GM18867 (cell line): ENCODE results near the gene PEX6.

Experiments
- ATAC-seq: cut with Tn5 transposase; IDR thresholded peaks from one replicate; pipeline ENCODE4 v1.9.1; 2021; ENCODE audit warnings: mild to moderate bottlenecking, moderate library complexity; ENCODE audit not compliant: unreplicated experiment

Gene PEX6

DNA sequence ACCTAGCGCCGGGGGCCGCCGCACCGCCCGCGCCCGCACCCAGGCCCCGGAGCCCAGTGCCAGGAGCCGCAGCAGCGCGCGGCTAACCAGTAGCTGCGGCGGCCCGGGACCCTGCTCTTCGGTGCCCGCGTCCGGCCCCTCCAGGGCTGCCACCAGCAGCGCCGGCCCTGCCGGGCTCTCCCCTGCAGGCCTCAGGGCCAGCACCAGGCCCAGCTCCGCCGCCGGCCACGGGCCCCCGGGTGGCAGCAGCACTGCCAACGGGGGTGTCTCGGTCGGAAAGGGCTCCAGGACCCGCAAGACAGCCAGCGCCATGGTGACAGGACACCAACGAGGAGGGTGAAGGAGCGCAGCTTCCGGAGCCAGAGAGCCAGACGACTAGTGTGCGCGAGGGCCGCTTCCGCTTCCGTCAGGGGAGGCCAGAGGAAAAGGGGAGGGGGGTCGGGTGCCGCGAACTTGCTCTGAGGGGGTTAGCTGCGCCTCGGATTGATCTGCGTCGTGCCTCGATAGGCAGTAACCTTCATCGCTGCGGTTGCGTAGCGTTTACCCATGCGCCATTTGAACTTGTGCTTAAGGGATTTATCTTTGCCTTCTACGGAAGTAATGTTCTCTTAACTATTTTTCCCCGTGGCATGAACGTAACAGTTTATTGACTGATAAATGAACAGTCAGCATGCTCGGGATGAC is at the start of gene PEX6:
Gene PEX6, minus strand, starts transcription at position 343 of the 684 bp plus-strand sequence. Its CDS starts 31 bp downstream, at position 312.
- ATAC-seq = peak; percentile 88

DNA sequence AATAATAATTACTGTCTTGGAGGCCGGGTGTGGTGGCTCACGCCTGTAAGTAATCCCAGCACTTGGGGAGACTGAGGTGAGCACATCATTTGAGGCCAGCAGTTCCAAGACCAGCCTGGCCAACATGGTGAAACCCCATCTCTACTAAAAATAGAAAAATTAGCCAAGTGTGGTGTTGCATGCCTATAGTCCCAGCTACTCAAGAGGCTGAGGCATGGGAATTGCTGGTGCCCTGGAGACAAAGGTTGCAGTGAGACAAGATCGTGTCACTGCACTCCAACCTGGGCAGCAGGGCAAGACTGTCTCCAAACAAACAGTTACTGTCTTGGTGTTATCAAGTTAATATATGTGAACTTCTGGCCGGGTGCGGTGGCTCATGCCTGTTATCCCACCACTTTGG is 47.4 kb upstream of the PEX6 start:
- ATAC-seq = no peak

GRCh38 chr6:43024436-43024835 is 45.5 kb upstream of the PEX6 start:
- ATAC-seq = no peak

DNA sequence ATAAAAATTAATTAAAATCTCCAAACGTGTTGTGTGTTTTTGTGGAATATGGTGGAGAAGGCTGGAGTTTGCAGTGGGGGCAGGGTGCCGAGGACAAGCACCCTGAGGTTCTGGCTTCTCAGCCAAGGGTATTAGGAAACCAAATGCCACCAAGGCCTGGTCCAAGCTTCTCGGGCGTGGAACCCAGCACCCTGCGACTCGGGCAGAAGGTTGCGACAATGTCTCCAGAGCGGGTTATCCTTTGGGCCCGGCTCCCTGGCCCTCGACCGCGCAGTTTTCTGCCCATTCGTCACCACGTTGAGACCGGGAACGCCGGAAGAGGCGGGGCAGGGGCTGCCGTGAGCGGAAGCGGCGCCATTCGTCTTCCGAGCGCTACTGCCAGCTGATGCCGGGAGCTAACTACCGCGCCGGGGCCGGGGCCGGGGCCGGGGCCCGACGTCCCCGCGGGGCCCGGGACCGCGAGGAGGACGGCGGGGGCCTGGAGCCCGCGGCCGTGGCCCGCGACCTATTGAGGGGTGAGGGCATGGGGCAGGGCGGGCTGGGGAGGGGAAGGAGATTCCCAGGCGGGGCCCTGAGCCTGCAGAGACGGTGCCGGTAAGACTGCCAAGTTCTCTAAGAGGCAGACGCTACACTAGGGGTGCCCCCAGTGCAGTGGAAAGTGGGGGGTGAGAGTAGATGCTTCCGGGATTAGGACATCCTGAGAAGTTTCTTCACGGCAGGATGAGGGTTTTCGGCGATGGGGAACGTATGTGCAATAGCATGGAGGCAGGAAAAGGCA is 42.5 kb upstream of the PEX6 start, which contains the start of gene RRP36:
Gene RRP36, plus strand, starts transcription at position 354 of the 778 bp plus-strand sequence. Its CDS starts 32 bp downstream, at position 386.
- ATAC-seq = peak; percentile 66

DNA sequence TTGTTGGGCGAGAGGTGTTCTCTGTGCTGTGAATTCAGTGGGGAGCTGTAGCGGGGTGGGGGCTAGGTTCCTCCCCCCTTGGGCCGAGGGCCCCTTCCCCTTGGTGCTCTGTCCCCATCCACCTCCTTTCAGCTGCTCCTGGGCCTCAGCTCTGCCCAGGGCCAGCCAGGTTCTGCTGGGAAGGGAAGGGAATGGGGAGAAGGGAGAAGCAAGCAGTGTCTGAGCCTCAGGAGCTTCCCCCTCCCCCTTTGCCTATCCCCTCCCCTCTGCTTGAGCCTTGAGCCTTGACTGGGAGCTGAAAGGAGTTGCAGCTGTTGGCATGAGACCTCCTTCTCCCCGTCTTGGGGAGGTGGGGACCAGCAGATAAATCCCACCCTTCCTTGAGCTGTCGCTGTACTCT is 41.9 kb upstream of the PEX6 start:
- ATAC-seq = no peak

- ATAC-seq = no peak
Observed at GRCh38 chr6:43020052-43020705, 41.2 kb upstream of the PEX6 start.

- ATAC-seq = no peak
Observed at GRCh38 chr6:43019152-43019551, 40.2 kb upstream of the PEX6 start.

DNA sequence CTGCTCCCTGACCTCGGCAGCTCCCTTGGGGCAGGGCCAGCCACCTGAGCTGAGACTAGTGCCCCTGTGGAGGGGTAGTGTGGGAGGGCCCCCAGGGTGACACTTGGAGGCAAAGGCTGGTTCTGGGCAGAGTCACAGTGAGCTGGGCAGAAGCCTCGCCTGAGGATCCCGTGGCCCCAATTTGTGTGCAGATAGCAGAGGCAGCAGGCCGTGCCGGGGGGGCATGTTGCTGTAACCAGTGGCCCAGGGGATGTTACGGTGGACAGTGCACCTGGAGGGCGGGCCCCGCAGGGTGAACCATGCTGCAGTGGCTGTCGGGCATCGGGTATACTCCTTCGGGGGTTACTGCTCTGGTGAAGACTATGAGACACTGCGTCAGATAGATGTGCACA is 38.0 kb upstream of the PEX6 start:
- ATAC-seq = no peak

DNA sequence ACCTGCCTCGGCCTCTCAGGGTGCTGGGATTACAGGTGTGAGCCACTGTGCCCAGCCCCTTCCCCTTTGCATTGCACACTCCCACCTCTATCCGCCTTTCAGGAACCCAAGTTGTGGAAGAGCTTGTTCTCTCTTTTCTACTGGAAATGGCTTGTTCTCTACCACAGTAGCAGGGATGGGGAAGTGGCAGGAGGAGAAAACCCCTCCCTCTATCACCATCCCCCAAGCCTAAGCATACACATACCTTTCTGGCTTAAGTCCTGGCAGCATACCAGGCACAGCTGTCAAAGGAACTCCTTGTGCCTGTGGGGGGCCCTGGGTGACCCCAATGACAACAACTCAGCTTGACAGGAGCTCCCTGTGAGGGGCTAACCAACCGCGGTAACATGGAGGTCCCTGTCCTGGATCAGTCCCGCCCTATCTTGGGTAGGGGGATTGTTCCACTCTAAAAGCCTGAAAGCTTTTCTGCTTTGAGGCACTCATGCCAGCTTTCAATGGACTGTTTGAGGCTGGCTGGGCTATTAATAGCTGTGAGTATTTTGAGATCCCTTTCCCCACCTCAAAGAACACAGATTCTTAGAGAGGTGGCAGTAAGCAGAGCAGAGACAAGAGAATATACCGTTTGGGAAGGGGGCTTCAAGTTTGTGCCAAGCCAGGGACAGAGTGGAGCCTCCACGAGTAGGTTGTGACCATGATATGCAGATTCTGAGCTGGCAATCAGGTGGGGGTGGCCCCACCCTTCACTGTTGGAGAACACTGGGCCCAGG is 37.4 kb upstream of the PEX6 start:
- no peak for ATAC-seq

DNA sequence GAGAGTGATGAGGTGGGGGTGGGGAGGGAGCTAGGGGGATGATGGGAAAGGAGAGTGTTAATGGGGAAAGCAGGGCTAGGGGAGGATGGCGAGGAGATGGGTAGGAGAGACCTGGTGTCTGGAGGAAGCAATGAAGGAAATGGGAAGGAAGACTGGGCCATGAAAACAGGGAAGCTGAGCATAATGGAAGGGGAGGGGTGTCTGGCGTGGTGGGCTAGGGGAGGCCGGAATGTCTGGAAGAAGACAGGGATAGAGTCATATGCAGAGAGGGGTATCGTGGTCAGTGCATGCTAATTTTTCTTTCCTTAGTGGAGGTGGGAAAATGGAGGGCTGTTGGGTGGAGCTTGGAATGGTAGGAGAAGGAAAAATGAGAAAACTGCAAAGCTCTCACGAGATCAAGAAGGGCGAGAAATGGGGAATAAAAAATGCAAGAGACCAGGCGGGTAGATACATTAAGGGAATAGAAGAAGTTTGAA is 35.5 kb upstream of the PEX6 start:
- ATAC-seq = no peak

DNA sequence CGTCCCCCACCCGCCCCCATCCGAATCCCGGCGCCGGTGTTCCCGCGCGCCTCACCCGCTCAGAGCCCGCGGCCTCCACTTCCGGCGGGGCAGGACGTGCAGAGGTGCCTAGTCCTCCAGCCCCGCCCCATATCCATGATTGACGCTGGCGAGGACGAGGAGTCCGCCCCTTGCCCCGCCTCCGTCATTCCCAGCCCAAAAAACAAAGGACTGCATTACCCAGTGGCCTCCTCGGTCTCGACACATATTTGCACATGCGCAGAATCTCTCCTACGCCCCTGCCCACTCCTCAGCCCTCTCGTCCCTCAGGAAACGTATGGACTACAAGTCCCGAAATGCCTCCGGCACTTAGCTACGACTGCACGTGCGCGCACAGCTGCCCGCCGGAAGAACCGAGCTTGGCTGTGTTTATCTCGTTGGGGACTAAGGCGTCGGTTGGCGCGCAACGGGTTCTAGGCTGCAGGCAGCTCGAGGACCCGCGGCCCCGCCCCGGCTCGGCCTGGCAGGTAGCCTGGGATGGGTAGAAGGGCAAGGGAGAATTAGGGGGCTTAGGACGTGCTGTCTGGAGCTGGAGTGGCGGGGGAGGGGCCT is 35.0 kb upstream of the PEX6 start, which contains the start of the genes KLHDC3 and MEA1:
Gene KLHDC3, plus strand, starts transcription at position 407 of the 591 bp plus-strand sequence. CDS start 2,944 bp downstream, outside the sequence.
Gene MEA1, minus strand, starts transcription at position 104 of the 591 bp plus-strand sequence. CDS start 133 bp downstream, outside the sequence.
- peak; percentile 88 for ATAC-seq

- ATAC-seq = peak; percentile 6
Observed at GRCh38 chr6:43013097-43013842, 34.3 kb upstream of the PEX6 start.

GRCh38 chr6:43012364-43012763 is 33.4 kb upstream of the PEX6 start:
- ATAC-seq = no peak

DNA sequence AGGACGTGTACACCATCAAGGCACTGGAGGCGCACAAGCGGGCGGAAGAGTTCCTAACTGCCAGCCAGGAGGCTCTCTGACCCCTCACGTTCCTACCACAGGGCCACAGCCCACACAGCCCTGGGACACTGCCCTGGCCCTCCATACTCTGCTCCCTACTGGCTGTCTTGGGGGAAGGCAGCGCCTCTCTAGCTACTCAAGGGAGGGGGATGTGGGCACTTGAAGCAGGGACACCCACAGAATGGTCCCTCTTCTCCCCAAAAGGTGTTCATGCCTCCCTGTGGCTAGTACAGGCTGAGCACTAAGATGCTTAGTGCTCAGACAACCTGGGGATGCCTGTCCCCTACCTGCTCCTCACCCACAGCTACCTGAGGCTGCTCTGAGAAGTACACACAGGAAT is 32.2 kb upstream of the PEX6 start:
- no peak for ATAC-seq

GRCh38 chr6:43009124-43009523 is 30.1 kb upstream of the PEX6 start:
- ATAC-seq = no peak

- ATAC-seq = no peak
Observed at GRCh38 chr6:43007126-43007525, 28.1 kb upstream of the PEX6 start.

DNA sequence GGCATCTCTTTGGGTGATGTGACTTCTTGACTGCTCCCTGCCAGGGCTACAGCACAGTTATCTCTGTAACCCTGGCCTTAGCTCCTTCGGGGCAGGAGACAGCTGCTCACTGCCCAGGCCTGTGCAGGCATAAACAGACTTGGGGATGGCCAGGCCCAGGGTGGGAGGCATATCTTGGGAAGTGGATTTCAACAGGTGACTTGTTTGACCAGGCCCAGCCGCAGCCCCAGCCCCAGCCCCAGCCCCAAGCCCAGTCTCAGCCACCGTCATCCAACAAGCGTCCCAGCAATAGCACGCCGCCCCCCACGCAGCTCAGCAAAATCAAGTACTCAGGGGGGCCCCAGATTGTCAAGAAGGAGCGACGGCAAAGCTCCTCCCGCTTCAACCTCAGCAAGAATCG is 27.3 kb upstream of the PEX6 start:
- ATAC-seq = no peak

- no peak for ATAC-seq
Observed at GRCh38 chr6:43005844-43006243, 26.9 kb upstream of the PEX6 start.

DNA sequence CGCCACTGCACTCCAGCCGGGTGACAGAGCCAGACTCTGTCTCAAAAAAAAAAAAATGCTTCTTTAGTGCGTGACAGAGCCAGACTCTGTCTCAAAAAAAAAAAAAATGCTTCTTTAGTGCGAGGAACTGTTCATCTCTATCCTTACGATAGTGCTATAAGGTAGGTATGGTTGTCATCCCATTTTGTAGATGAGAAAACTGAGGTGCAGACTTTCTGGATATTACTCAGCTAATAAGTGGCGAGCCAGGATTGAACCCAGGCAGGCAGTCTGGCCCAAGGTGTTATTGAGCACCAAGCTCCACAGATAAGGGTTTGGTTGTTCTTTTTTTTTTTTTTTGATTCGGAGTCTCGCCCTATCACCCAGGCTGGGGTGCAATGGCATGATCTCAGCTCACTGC is 22.9 kb upstream of the PEX6 start:
- no peak for ATAC-seq
